ENCODE measurements around the gene TTC34.

The TTC34 gene

GRCh38 chr1:2589431-2590232, 211.9 kb downstream of the TTC34 start:
- no peak for DNase-seq (ENCODE audit: extremely low read depth, low read depth)
- no peak for TF ChIP-seq CTCF (IDR thresholded peaks at IDR 0.05; ENCODE audit: low read depth, low read length)

GRCh38 chr1:2588661-2589430, 212.6 kb downstream of the TTC34 start:
- TF ChIP-seq CTCF (IDR thresholded peaks at IDR 0.05; ENCODE audit: low read depth, low read length), result no peak
- no peak for DNase-seq (ENCODE audit: extremely low read depth, low read depth)

GRCh38 chr1:2587860-2588571, 213.5 kb downstream of the TTC34 start:
- no peak for TF ChIP-seq CTCF (IDR thresholded peaks at IDR 0.05; ENCODE audit: low read depth, low read length)
- DNase-seq (ENCODE audit: extremely low read depth, low read depth), result no peak

GRCh38 chr1:2587071-2587859, 214.2 kb downstream of the TTC34 start:
- no peak for TF ChIP-seq CTCF (IDR thresholded peaks at IDR 0.05; ENCODE audit: low read depth, low read length)
- DNase-seq (ENCODE audit: extremely low read depth, low read depth), result no peak

GRCh38 chr1:2586154-2587070, 215.1 kb downstream of the TTC34 start, which contains the start of gene PRXL2B:
TSS of gene PRXL2B (plus strand) at chr1:2586777. CDS start at chr1:2586886, 109 bp downstream.
- DNase-seq (ENCODE audit: extremely low read depth, low read depth), result peak; percentile 99
- no peak for TF ChIP-seq CTCF (IDR thresholded peaks at IDR 0.05; ENCODE audit: low read depth, low read length)
